ENCODE measurements around the gene CAMKK2.

The CAMKK2 gene

DNA sequence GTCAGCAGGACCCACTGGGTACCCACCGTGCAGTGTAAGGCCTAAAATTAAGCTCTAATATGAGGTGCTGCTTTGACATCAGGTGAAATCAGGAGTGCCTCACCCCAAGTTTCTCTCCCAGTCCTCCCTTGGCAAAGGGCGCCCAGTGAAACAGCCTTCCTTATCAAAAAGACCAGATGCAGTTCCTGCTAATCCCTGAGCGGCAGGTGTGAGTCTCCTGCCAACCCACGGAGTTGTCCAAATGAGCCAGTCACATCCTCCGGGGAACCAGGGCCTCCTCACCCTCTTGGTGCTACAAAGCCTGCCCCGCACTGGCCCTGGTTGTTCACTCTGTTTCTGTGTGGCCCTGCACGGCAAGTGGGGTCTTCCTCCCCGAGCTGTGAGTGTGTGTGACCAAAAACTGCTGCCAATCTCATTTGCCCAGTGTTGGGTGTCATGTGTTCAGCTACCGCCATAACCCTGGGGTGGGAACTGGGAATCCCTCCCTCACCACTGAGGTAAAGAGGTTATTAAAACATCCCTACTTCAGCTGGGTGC is 106.8 kb downstream of the CAMKK2 start:
- DNase-seq = no peak

GRCh38 chr12:121189131-121189530 is 107.4 kb downstream of the CAMKK2 start:
- DNase-seq = no peak

DNA sequence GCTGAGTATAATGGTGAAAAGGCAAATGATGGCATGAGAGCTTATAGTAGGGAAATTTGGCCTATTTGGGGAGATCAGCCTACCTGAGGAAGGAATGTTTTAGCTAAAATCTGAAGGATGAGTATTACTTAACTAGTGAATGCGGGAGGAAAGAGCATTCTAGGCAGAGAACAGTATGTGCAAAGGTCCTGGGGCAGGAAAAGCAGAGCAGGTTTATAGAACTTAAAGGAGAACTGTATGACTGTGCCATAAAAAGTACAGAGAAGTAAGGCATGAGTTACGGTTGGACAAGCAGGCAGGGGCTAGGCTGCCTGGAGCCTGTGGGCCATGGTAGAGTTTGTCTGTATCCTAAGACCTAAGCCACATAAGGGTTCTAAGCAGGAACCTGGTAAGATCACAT is 108.3 kb downstream of the CAMKK2 start:
- DNase-seq = no peak
